Measurements from ENCODE around the gene FAM240B. TPM values are rescaled to one million over a fixed set of nuclear protein-coding genes. Genes with fewer than 3 reads are reported as not detected.

The FAM240B gene
- total and polyA plus RNA-seq, 4 donors, result not detected

DNA sequence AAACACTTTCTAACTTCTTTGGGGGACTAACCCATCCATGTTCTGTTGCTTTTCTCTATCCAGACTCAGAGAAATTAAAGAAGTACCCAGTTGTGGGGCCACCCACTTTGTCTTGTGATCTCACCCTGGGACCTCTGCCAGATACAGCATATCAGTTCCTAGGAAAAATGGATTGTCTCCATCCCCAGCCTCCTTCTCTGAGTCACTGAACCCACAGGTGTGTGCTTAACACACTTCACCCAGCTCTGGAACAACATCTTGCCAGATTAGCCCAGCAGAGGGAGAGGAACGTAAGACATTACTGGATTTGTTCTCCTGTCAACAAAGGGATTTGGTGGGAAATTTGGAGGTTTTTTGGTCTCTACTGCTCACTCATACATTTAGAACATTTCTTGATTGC is 19.2 kb downstream of the FAM240B start:
- 93% methylated on average over 1 of the region's 1 CpG for WGBS
- Histone ChIP-seq H3K27ac (ENCODE audit: low read depth in 1 of 2, low read length in 2 of 2) (no peak overlapping the region), H3K36me3 (ENCODE audit: control insufficient read depth in 4 of 4, insufficient read depth in 3 of 4, low read depth in 1 of 4, low read length in 3 of 4) (no peaks in the 10 kb centered on the region), H3K9ac (ENCODE audit: low read depth in 1 of 2, low read length in 2 of 2) (no peak overlapping the region), H3K9me3 (ENCODE audit: control insufficient read depth in 4 of 4, low read length in 3 of 4) (no peaks in the 10 kb centered on the region), H3K27me3 (ENCODE audit: control insufficient read depth in 4 of 4, insufficient read depth in 4 of 4, low read length in 3 of 4) (no peaks in the 10 kb centered on the region), H3K4me3 (ENCODE audit: low read depth in 1 of 3, low read length in 3 of 3) (no peak overlapping the region), H3K4me1 (ENCODE audit: control insufficient read depth in 4 of 4, insufficient read depth in 4 of 4, low read length in 3 of 4) (no peaks in the 10 kb centered on the region)
- DNase-seq (ENCODE audit: low spot score), result no peak
- TF ChIP-seq GABPA (IDR thresholded peaks at IDR 0.05 in 1 of 2, conservative IDR thresholded peaks at IDR 0.05 in 1 of 2) (no peak), ZBTB33 (IDR thresholded peaks at IDR 0.05) (no peak), RAD21 (IDR thresholded peaks at IDR 0.05) (no peak), YY1 (IDR thresholded peaks at IDR 0.05) (no peak), RXRA (IDR thresholded peaks at IDR 0.05) (no peak), FOXA1 (IDR thresholded peaks at IDR 0.05) (no peak), SP1 (IDR thresholded peaks at IDR 0.05) (no peak), FOXA2 (IDR thresholded peaks at IDR 0.05) (no peak)
- TF ChIP-seq, protein P1, sequence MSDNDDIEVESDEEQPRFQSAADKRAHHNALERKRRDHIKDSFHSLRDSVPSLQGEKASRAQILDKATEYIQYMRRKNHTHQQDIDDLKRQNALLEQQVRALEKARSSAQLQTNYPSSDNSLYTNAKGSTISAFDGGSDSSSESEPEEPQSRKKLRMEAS (IDR thresholded peaks at IDR 0.05), result no peak
- TF ChIP-seq, protein P2, sequence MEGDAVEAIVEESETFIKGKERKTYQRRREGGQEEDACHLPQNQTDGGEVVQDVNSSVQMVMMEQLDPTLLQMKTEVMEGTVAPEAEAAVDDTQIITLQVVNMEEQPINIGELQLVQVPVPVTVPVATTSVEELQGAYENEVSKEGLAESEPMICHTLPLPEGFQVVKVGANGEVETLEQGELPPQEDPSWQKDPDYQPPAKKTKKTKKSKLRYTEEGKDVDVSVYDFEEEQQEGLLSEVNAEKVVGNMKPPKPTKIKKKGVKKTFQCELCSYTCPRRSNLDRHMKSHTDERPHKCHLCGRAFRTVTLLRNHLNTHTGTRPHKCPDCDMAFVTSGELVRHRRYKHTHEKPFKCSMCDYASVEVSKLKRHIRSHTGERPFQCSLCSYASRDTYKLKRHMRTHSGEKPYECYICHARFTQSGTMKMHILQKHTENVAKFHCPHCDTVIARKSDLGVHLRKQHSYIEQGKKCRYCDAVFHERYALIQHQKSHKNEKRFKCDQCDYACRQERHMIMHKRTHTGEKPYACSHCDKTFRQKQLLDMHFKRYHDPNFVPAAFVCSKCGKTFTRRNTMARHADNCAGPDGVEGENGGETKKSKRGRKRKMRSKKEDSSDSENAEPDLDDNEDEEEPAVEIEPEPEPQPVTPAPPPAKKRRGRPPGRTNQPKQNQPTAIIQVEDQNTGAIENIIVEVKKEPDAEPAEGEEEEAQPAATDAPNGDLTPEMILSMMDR (IDR thresholded peaks at IDR 0.05; ENCODE audit: low read depth, low read length, missing input control), result no peak
- TF ChIP-seq, protein P3, sequence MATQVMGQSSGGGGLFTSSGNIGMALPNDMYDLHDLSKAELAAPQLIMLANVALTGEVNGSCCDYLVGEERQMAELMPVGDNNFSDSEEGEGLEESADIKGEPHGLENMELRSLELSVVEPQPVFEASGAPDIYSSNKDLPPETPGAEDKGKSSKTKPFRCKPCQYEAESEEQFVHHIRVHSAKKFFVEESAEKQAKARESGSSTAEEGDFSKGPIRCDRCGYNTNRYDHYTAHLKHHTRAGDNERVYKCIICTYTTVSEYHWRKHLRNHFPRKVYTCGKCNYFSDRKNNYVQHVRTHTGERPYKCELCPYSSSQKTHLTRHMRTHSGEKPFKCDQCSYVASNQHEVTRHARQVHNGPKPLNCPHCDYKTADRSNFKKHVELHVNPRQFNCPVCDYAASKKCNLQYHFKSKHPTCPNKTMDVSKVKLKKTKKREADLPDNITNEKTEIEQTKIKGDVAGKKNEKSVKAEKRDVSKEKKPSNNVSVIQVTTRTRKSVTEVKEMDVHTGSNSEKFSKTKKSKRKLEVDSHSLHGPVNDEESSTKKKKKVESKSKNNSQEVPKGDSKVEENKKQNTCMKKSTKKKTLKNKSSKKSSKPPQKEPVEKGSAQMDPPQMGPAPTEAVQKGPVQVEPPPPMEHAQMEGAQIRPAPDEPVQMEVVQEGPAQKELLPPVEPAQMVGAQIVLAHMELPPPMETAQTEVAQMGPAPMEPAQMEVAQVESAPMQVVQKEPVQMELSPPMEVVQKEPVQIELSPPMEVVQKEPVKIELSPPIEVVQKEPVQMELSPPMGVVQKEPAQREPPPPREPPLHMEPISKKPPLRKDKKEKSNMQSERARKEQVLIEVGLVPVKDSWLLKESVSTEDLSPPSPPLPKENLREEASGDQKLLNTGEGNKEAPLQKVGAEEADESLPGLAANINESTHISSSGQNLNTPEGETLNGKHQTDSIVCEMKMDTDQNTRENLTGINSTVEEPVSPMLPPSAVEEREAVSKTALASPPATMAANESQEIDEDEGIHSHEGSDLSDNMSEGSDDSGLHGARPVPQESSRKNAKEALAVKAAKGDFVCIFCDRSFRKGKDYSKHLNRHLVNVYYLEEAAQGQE (IDR thresholded peaks at IDR 0.05), result no peak

DNA sequence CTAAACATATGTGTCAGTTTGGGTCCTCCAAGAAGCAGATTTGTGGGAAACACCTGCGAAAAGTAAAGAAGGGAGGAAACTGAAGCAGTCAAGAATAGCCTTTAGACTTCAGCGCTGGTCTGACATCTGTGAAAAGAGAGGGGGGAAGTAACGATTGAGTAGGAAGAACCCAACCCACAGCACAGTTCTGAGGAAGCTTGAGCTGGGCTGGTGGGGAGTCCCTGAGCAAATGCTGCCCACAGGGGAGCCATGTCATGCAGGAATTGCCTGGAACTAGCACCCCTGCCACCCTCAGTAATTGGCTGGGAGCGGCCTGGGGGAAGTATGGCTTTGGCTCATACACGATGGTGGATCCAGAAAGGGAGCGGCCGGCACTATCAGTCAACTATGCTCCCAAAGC is 20.6 kb downstream of the FAM240B start:
- WGBS, result 88% methylated on average over 7 of the region's 7 CpGs
- no peak for TF ChIP-seq RAD21 (IDR thresholded peaks at IDR 0.05)
- H3K36me3 ChIP-seq (ENCODE audit: control insufficient read depth in 4 of 4, insufficient read depth in 3 of 4, low read depth in 1 of 4, low read length in 3 of 4), result no peaks in the 10 kb centered on the region
- H3K9ac ChIP-seq (ENCODE audit: low read depth in 1 of 2, low read length in 2 of 2), result no peak overlapping the region
- H3K27me3 ChIP-seq (ENCODE audit: control insufficient read depth in 4 of 4, insufficient read depth in 4 of 4, low read length in 3 of 4), result peaks cover 0 to 2% (median 0%) of the 10 kb centered on the region in 4 donors
- no peaks in the 10 kb centered on the region for H3K9me3 ChIP-seq (ENCODE audit: control insufficient read depth in 4 of 4, low read length in 3 of 4)
- DNase-seq (ENCODE audit: low spot score), result no peak
- no peak overlapping the region for H3K4me3 ChIP-seq (ENCODE audit: low read depth in 1 of 3, low read length in 3 of 3)
- H3K27ac ChIP-seq (ENCODE audit: low read depth in 1 of 2, low read length in 2 of 2), result no peak overlapping the region
- H3K4me1 ChIP-seq (ENCODE audit: control insufficient read depth in 4 of 4, insufficient read depth in 4 of 4, low read length in 3 of 4), result no peaks in the 10 kb centered on the region

All from liver (tissue), 9 donors.